ENCODE measurements around the gene OR2G2.

- TF ChIP-seq CTCF (IDR thresholded peaks at IDR 0.05; ENCODE audit: poor library complexity) (no peak), EZH2 (IDR thresholded peaks at IDR 0.05; ENCODE audit: borderline replicate concordance) (no peak)
These were observed 47.6 kb upstream of the OR2G2 start for GRCh38 chr1:247540581-247540980.

Data from hepatocyte (in vitro differentiated cells).